ENCODE data around the gene ATP1B3.

DNA sequence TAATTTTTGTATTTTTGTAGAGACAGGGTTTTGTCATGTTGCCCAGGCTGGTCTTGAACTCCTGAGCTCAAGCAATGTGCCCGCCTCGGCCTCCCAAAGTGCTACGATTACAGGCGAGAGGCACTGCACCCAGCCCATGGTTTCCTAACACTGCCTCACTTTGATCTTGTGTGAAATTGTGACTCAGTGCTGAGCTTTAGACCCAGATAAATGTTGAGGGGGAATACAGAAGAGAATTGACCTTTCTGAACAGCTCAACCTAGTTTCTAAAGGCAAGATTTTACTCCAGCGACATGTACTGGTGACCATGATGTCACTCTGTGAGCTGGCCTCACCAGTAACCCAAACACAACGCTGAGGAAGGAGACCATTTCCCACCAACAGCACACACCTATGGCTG, 73.5 kb downstream of the ATP1B3 start:
- no peak for TF ChIP-seq CTCF (IDR thresholded peaks at IDR 0.05; ENCODE audit: insufficient read depth, low read depth, low read length)
- TF ChIP-seq EZH2 (IDR thresholded peaks at IDR 0.05; ENCODE audit: insufficient read depth, low read length), result no peak
